Chondrocyte (in vitro differentiated cells): ENCODE data around the gene VPREB3. TPM values are rescaled to one million over a fixed set of nuclear protein-coding genes. Genes with fewer than 3 reads are reported as not detected.

Experiments used
- DNase-seq: peaks from one replicate; pipeline ENCODE4 v3.0.0; 2021; ENCODE audit warnings: mixed read lengths, low spot score
- H3K27ac Mint-ChIP-seq: one replicate; pipeline ENCODE4 v1.8.0; 2021; ENCODE audit warnings: mild to moderate bottlenecking, moderate library complexity, mixed read lengths; ENCODE audit not compliant: unreplicated experiment
- H3K27me3 Mint-ChIP-seq: 2 replicates; pipeline ENCODE4 v1.8.0; 2021; ENCODE audit warnings: low read depth, mixed read lengths
- H3K36me3 Mint-ChIP-seq: 2 replicates; pipeline ENCODE4 v1.8.0; 2021; ENCODE audit warnings: low read depth, mixed read lengths
- H3K4me1 Mint-ChIP-seq: 2 replicates; pipeline ENCODE4 v1.8.0; 2021; ENCODE audit warnings: low read depth, mild to moderate bottlenecking, mixed read lengths
- H3K4me3 Mint-ChIP-seq: one replicate; pipeline ENCODE4 v1.8.0; 2021; ENCODE audit warnings: mild to moderate bottlenecking, moderate library complexity, mixed read lengths; ENCODE audit not compliant: unreplicated experiment
- H3K9me3 Mint-ChIP-seq: 2 replicates; pipeline ENCODE4 v1.8.0; 2021; ENCODE audit warnings: low read depth, mixed read lengths
- CTCF ChIP-seq: fragments of 200-600 bp; sonication (generic); IDR thresholded peaks from 2 replicates; pipeline ENCODE4 v1.5.0; 2021; ENCODE audit warnings: antibody characterized with exemption, mild to moderate bottlenecking, moderate library complexity
- total RNA-seq: library from RNA; stranded (reverse); gene quantifications from 3 replicates; pipeline ENCODE4 v1.2.1, GENCODE V29; 2021

VPREB3 gene
- total RNA-seq, 1 donor from 2014 or later: not detected

GRCh38 chr22:23756891-23757290 lies 2.7 kb upstream of the VPREB3 start:
- TF ChIP-seq CTCF: no peak
- no peak overlapping the region for H3K27ac Mint-ChIP-seq
- no peak overlapping the region for H3K4me3 Mint-ChIP-seq
- H3K27me3 Mint-ChIP-seq: no peaks in the 10 kb centered on the region
- H3K36me3 Mint-ChIP-seq: no peaks in the 10 kb centered on the region
- no peaks in the 10 kb centered on the region for H3K9me3 Mint-ChIP-seq
- H3K4me1 Mint-ChIP-seq: no peaks in the 10 kb centered on the region
- DNase-seq: no peak

- peaks cover 5% of the 10 kb centered on the region for H3K4me1 Mint-ChIP-seq
- H3K4me3 Mint-ChIP-seq: no peak overlapping the region
- no peaks in the 10 kb centered on the region for H3K36me3 Mint-ChIP-seq
- H3K9me3 Mint-ChIP-seq: no peaks in the 10 kb centered on the region
- DNase-seq: no peak
- H3K27ac Mint-ChIP-seq: no peak overlapping the region
- no peaks in the 10 kb centered on the region for H3K27me3 Mint-ChIP-seq
- no peak for TF ChIP-seq CTCF
Measured at GRCh38 chr22:23755711-23756110, 1.5 kb upstream of the VPREB3 start.

GRCh38 chr22:23754980-23755636 lies 883 bp upstream of the VPREB3 start:
- peaks cover 10% of the 10 kb centered on the region for H3K4me1 Mint-ChIP-seq
- TF ChIP-seq CTCF: no peak
- H3K27me3 Mint-ChIP-seq: no peaks in the 10 kb centered on the region
- H3K9me3 Mint-ChIP-seq: no peaks in the 10 kb centered on the region
- H3K27ac Mint-ChIP-seq: no peak overlapping the region
- no peaks in the 10 kb centered on the region for H3K36me3 Mint-ChIP-seq
- H3K4me3 Mint-ChIP-seq: no peak overlapping the region
- DNase-seq: no peak

- Mint-ChIP-seq H3K27ac (no peak overlapping the region), H3K27me3 (no peaks in the 10 kb centered on the region), H3K4me1 (peaks cover 17% of the 10 kb centered on the region), H3K9me3 (no peaks in the 10 kb centered on the region), H3K36me3 (no peaks in the 10 kb centered on the region), H3K4me3 (no peak overlapping the region)
- TF ChIP-seq CTCF: no peak
- DNase-seq: no peak
Measured at GRCh38 chr22:23753385-23753784, 840 bp downstream of the VPREB3 start.

- Mint-ChIP-seq H3K27me3 (no peaks in the 10 kb centered on the region), H3K27ac (no peak overlapping the region), H3K36me3 (no peaks in the 10 kb centered on the region), H3K9me3 (no peaks in the 10 kb centered on the region), H3K4me3 (no peak overlapping the region), H3K4me1 (peaks cover 17% of the 10 kb centered on the region)
- DNase-seq: no peak
- no peak for TF ChIP-seq CTCF
Measured at GRCh38 chr22:23752750-23753149, 1.5 kb downstream of the VPREB3 start.
